Smooth muscle cell (in vitro differentiated cells): ENCODE data around the gene RREB1. TPM values are rescaled to one million over a fixed set of nuclear protein-coding genes. Genes with fewer than 3 reads are reported as not detected.

Experiments used
- DNase-seq: peaks from one replicate; lab custom pipeline; 2025; ENCODE audit not compliant: unreplicated experiment; lab: John Stamatoyannopoulos, UW
- H2AFZ ChIP-seq: fragments of 200-600 bp; sonication (generic); 2 replicates; pipeline ENCODE4 v1.6.0; 2016; ENCODE audit warnings: antibody characterized with exemption, low read depth, mild to moderate bottlenecking
- H3F3A ChIP-seq: fragments of 200-600 bp; sonication (generic); 2 replicates; pipeline ENCODE4 v1.6.0; 2017; ENCODE audit warnings: antibody characterized with exemption, low read depth
- H3K27ac ChIP-seq: fragments of 200-600 bp; sonication (generic); 2 replicates; pipeline ENCODE4 v1.5.1; 2016; ENCODE audit warnings: low read depth, mild to moderate bottlenecking
- H3K27me3 ChIP-seq: fragments of 200-600 bp; sonication (generic); 2 replicates; pipeline ENCODE4 v1.6.1; 2016; ENCODE audit warnings: low read depth, mild to moderate bottlenecking
- H3K36me3 ChIP-seq: fragments of 200-600 bp; sonication (generic); 2 replicates; pipeline ENCODE4 v1.5.1; 2016; ENCODE audit warnings: low read depth
- H3K4me1 ChIP-seq: fragments of 200-600 bp; sonication (generic); 2 replicates; pipeline ENCODE4 v1.5.1; 2016; ENCODE audit warnings: low read depth
- H3K4me2 ChIP-seq: fragments of 200-600 bp; sonication (generic); 2 replicates; pipeline ENCODE4 v1.6.0; 2016; ENCODE audit warnings: mild to moderate bottlenecking
- H3K4me3 ChIP-seq: fragments of 200-600 bp; sonication (generic); 2 replicates; pipeline ENCODE4 v1.5.1; 2016; ENCODE audit warnings: mild to moderate bottlenecking
- H3K79me2 ChIP-seq: fragments of 200-600 bp; sonication (generic); 2 replicates; pipeline ENCODE4 v1.6.0; 2016; ENCODE audit warnings: low read depth, mild to moderate bottlenecking
- H3K9ac ChIP-seq: fragments of 200-600 bp; sonication (generic); 2 replicates; pipeline ENCODE4 v1.6.0; 2016; ENCODE audit warnings: low read depth
- H3K9me3 ChIP-seq: fragments of 200-600 bp; sonication (generic); replicated peaks from 2 replicates; pipeline ENCODE4 v1.5.1; 2016; ENCODE audit warnings: low read depth
- H4K20me1 ChIP-seq: fragments of 200-600 bp; sonication (generic); 2 replicates; pipeline ENCODE4 v1.6.0; 2016; ENCODE audit warnings: low read depth
- WGBS: methylation state at CpG from one replicate; pipeline ENCODE4 v1.1.7; 2016; ENCODE audit warnings: low lambda C conversion rate; 5-methylcytosine and 5-hydroxymethylcytosine counted together
- polyA plus RNA-seq: library from polyadenylated mRNA; unstranded; fragments of >200 nt; fragmentation: Nextera tagmentation; extraction: Ambion mirVana; gene quantifications from 2 replicates; pipeline ENCODE4 v1.2.1, GENCODE V29; 2016
- total RNA-seq: library from RNA; depleted of rRNA; stranded (reverse); fragments of >200 nt; gene quantifications from 2 replicates; pipeline ENCODE4 v1.2.3, GENCODE V29; 2014
- TF ChIP-seq, protein P1 (sequence below): fragments of 200-600 bp; sonication (generic); IDR thresholded peaks from 2 replicates; pipeline ENCODE4 v1.5.1; 2017; ENCODE audit warnings: borderline replicate concordance, mild to moderate bottlenecking, antibody characterized with exemption; ENCODE audit not compliant: insufficient read depth, poor library complexity, severe bottlenecking

Gene RREB1
- total and polyA plus RNA-seq, 2 experiments from 2014 or later, result 13.2 to 26.1 TPM

DNA sequence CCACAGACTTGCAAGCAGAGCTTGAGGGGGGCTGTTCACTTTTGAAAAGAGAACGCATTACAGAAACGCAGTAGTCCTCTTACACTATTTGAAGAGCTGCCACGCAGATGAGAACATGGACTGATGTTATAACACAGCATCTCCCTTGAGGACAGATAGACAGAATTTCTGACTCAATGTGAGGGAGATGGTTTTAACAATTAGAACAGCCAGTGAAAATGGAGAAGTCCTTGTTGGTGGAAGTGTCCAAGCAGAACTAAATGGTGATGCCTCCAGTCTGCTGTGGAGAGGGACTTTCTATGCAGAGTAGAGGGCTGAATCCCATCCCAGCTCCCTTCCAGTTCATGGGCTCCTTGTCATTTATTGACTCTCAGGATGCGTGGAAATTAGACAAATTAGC is 100.0 kb downstream of the RREB1 start:
- 82% methylated on average over 4 of the region's 4 CpGs for WGBS
- no peak overlapping the region for H3K4me2 ChIP-seq
- no peaks in the 10 kb centered on the region for H3K9me3 ChIP-seq
- peaks cover 71% of the 10 kb centered on the region for H4K20me1 ChIP-seq
- no peaks in the 10 kb centered on the region for H3K79me2 ChIP-seq
- H3F3A ChIP-seq, result no peaks in the 10 kb centered on the region
- DNase-seq, result no peak
- H3K9ac ChIP-seq, result no peak overlapping the region
- H3K36me3 ChIP-seq, result no peaks in the 10 kb centered on the region
- no peak overlapping the region for H2AFZ ChIP-seq
- H3K4me1 ChIP-seq, result no peaks in the 10 kb centered on the region
- H3K27me3 ChIP-seq, result no peaks in the 10 kb centered on the region
- H3K4me3 ChIP-seq, result no peak overlapping the region
- TF ChIP-seq, protein P1, sequence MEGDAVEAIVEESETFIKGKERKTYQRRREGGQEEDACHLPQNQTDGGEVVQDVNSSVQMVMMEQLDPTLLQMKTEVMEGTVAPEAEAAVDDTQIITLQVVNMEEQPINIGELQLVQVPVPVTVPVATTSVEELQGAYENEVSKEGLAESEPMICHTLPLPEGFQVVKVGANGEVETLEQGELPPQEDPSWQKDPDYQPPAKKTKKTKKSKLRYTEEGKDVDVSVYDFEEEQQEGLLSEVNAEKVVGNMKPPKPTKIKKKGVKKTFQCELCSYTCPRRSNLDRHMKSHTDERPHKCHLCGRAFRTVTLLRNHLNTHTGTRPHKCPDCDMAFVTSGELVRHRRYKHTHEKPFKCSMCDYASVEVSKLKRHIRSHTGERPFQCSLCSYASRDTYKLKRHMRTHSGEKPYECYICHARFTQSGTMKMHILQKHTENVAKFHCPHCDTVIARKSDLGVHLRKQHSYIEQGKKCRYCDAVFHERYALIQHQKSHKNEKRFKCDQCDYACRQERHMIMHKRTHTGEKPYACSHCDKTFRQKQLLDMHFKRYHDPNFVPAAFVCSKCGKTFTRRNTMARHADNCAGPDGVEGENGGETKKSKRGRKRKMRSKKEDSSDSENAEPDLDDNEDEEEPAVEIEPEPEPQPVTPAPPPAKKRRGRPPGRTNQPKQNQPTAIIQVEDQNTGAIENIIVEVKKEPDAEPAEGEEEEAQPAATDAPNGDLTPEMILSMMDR, result no peak
- H3K27ac ChIP-seq, result no peak overlapping the region

DNA sequence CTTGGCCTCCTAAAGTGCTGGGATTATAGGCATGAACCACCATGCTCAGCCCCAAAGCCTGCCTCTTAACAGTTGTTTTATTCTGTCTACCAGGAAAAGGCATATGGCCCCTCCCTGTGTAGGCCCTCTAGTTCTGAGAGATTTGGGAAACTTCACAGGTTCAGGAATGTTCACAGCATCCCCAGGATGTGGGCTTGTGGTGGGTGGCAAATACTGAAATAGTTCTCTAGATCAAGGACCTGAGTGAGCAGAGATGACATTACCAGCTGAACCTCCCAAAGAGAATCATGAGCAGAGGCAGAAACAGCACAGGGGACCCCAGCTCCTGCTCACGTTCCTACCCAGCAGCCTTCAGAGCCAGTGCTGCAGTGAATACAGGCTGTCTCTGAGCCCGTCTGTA is 105.7 kb downstream of the RREB1 start:
- H3K4me1 ChIP-seq, result peaks cover 20% of the 10 kb centered on the region
- no peak overlapping the region for H3K4me3 ChIP-seq
- H3K79me2 ChIP-seq, result no peaks in the 10 kb centered on the region
- peaks cover 63% of the 10 kb centered on the region for H4K20me1 ChIP-seq
- TF ChIP-seq, protein P1, result no peak
- DNase-seq, result no peak
- no peaks in the 10 kb centered on the region for H3K9me3 ChIP-seq
- no peak overlapping the region for H3K27ac ChIP-seq
- no peak overlapping the region for H3K4me2 ChIP-seq
- H3F3A ChIP-seq, result peaks cover 3% of the 10 kb centered on the region
- no peak overlapping the region for H2AFZ ChIP-seq
- no peaks in the 10 kb centered on the region for H3K27me3 ChIP-seq
- WGBS, result 96% methylated on average over 2 of the region's 2 CpGs
- no peak overlapping the region for H3K9ac ChIP-seq
- peaks cover 4% of the 10 kb centered on the region for H3K36me3 ChIP-seq

DNA sequence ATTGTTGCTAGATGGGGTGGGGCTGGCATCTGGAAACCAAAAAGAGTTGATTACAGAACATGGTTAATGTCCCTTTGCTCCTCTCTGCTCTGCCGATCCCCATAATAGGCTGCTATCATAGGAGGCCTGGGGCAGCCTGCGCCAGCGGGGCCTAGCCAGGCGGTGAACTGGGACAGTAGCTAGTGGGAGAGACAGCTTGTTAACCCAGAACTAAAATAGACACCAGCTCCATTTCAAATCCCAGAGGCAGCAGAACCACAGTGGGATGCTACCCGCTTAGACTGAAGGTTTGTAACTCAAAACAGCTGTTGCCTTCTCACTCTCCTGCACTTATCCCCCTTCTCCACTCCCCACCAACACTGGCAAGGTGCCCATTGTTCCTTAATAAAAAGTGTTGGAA is 106.7 kb downstream of the RREB1 start:
- TF ChIP-seq, protein P1, result no peak
- H3K4me3 ChIP-seq, result no peak overlapping the region
- no peak overlapping the region for H2AFZ ChIP-seq
- H3K36me3 ChIP-seq, result peaks cover 4% of the 10 kb centered on the region
- no peaks in the 10 kb centered on the region for H3K9me3 ChIP-seq
- DNase-seq, result no peak
- peaks cover 26% of the 10 kb centered on the region for H3K4me1 ChIP-seq
- H3F3A ChIP-seq, result peaks cover 5% of the 10 kb centered on the region
- WGBS, result 89% methylated on average over 5 of the region's 5 CpGs
- H3K4me2 ChIP-seq, result no peak overlapping the region
- H3K27me3 ChIP-seq, result no peaks in the 10 kb centered on the region
- no peak overlapping the region for H3K27ac ChIP-seq
- H4K20me1 ChIP-seq, result peaks cover 64% of the 10 kb centered on the region
- H3K79me2 ChIP-seq, result no peaks in the 10 kb centered on the region
- H3K9ac ChIP-seq, result no peak overlapping the region

DNA sequence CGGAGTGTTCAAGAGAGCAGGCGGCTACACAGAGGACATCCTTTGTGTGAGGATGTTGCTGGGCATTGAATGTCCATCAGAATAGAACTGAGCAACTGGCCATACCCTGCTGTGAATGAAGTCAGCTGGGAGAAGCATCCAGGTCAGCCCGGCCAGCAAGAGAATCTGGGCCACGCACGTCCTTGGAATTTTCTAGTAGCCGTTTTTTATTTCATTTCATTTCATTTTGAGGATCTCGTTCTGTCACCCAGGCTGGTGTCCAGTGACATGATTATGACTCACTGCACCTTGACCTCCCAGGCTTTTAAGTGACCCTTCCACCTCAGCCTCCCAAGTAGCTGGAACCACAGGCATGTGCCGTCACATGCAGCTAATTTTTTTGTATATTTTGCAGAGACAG is 107.4 kb downstream of the RREB1 start:
- Histone ChIP-seq H3K36me3 (peaks cover 4% of the 10 kb centered on the region), H3F3A (peaks cover 5% of the 10 kb centered on the region), H3K4me3 (no peak overlapping the region), H3K4me1 (peaks cover 26% of the 10 kb centered on the region), H3K27ac (no peak overlapping the region), H2AFZ (no peak overlapping the region), H3K4me2 (no peak overlapping the region), H4K20me1 (peaks cover 64% of the 10 kb centered on the region), H3K79me2 (no peaks in the 10 kb centered on the region), H3K9ac (no peak overlapping the region), H3K9me3 (no peaks in the 10 kb centered on the region), H3K27me3 (no peaks in the 10 kb centered on the region)
- TF ChIP-seq, protein P1, result no peak
- no peak for DNase-seq
- 82% methylated on average over 8 of the region's 8 CpGs for WGBS
